Measurements from ENCODE around the gene SORCS2.

GRCh38 chr4:7160951-7161440, 31.3 kb upstream of the SORCS2 start:
- TF ChIP-seq GATA2 (IDR thresholded peaks at IDR 0.05; ENCODE audit: low read depth, low read length) (no peak), GATA3 (IDR thresholded peaks at IDR 0.05; ENCODE audit: low read depth, low read length) (no peak)

Measured in SH-SY5Y (cell line).